K562 (cell line): ENCODE data around the gene NAIF1. TPM values are rescaled to one million over a fixed set of nuclear protein-coding genes. Genes with fewer than 3 reads are reported as not detected.

ENCODE experiments used
- E2F8 ChIP-seq: fragments of 450-650 bp; IDR thresholded peaks from 2 replicates; pipeline ENCODE4 v1.7.1; 2018; ENCODE audit warnings: mild to moderate bottlenecking, low read depth; ENCODE audit not compliant: partially characterized antibody
- MGA ChIP-seq: fragments of 450-650 bp; IDR thresholded peaks from 2 replicates; pipeline ENCODE4 v1.6.1; 2016; ENCODE audit warnings: mild to moderate bottlenecking, moderate library complexity
- MITF ChIP-seq: IDR thresholded peaks from 2 replicates; pipeline ENCODE4 v1.6.1; 2014; ENCODE audit warnings: antibody characterized with exemption
- RHOXF2B ChIP-seq: fragments of 250-450 bp; sonication (Bioruptor Pico); conservative IDR thresholded peaks from 2 replicates; pipeline ENCODE4 v1.5.1; 2021
- ZNF740 ChIP-seq, 3 experiments: fragments of 200-800 bp in 1 of 3; sonication (Bioruptor generic) in 1 of 3; sonication (generic) in 1 of 3; formaldehyde crosslinking in 1 of 3; IDR thresholded peaks; 2 replicates each; pipeline versions ENCODE4 v1.6.1 to v1.8.0; 2016 to 2022; ENCODE audit warnings: mild to moderate bottlenecking in 2 of 3, missing compliant biosample characterization in 2 of 3, missing genetic modification characterization in 2 of 3, missing genetic modification reagents in 1 of 3
- ZNF766 ChIP-seq: fragments of 200-800 bp; sonication (Bioruptor generic); conservative IDR thresholded peaks from 2 replicates; pipeline ENCODE4 v1.6.1; 2016; ENCODE audit warnings: missing genetic modification characterization, missing compliant biosample characterization
- polyA plus RNA-seq, 8 experiments: library from polyadenylated mRNA; depleted of rRNA in 4 of 8; stranded (reverse) in 5 of 8; unstranded in 3 of 8; fragments of >200 nt; fragmentation: Nextera tagmentation in 2 of 8; fragmentation: Illumina TruSeq in 1 of 8; extraction: Ambion mirVana in 2 of 8; extraction: Trizol in 1 of 8; gene quantifications; 2 replicates each; pipeline versions ENCODE4 v1.2.1 to v1.2.3, GENCODE V29; 2011 to 2014; ENCODE audit warnings: inconsistent platforms in 1 of 8, missing spikeins in 1 of 8
- total RNA-seq, 7 experiments: library from RNA; depleted of rRNA in 6 of 7; stranded (reverse); fragments of >200 nt in 6 of 7; fragmentation: Illumina TruSeq in 2 of 7; extraction: Trizol in 2 of 7; gene quantifications; 2 replicates each; pipeline versions ENCODE4 v1.2.1 to v1.2.3, GENCODE V29; 2011 to 2021; ENCODE audit warnings: low replicate concordance in 1 of 7

NAIF1 gene
- total and polyA plus RNA-seq, 9 of the 15 experiments (the other 6 are each of a cell fraction or from before 2014, with no cell fraction given) = 4.8 to 26.6 (median 17.2) TPM

- no peak for TF ChIP-seq MGA
- TF ChIP-seq ZNF740 (CRISPR knock-in tag; IDR thresholded peaks at IDR 0.05) = no peak
- no peak for TF ChIP-seq ZNF740 (tag; IDR thresholded peaks at IDR 0.05)
- no peak for TF ChIP-seq MITF
- no peak for TF ChIP-seq RHOXF2B (CRISPR knock-in tag)
- no peak for TF ChIP-seq ZNF766 (CRISPR knock-in tag)
- no peak for TF ChIP-seq E2F8
Measured at GRCh38 chr9:128068386-128069205, 1.5 kb upstream of the NAIF1 start (continued).
